RPMI7951 (cell line): Measurements from ENCODE around the gene IGSF21. TPM values are rescaled to one million over a fixed set of nuclear protein-coding genes. Genes with fewer than 3 reads are reported as not detected.
"Not testable (repeated sequence)": the region's sequence is repeated elsewhere in the genome, so short reads cannot be mapped to it uniquely, and the experiment has no call there.

Experiments
- DNase-seq: peaks from one replicate; pipeline ENCODE4 v3.0.0-alpha.2; 2012; ENCODE audit warnings: low read depth
- total RNA-seq: library from RNA; depleted of rRNA; stranded (reverse); fragments of >200 nt; shearing (Covaris generic); gene quantifications from 2 replicates; pipeline ENCODE4 v1.2.3, GENCODE V29; 2014

Gene IGSF21
- total RNA-seq, 1 experiment from 2014 or later: not detected

DNA sequence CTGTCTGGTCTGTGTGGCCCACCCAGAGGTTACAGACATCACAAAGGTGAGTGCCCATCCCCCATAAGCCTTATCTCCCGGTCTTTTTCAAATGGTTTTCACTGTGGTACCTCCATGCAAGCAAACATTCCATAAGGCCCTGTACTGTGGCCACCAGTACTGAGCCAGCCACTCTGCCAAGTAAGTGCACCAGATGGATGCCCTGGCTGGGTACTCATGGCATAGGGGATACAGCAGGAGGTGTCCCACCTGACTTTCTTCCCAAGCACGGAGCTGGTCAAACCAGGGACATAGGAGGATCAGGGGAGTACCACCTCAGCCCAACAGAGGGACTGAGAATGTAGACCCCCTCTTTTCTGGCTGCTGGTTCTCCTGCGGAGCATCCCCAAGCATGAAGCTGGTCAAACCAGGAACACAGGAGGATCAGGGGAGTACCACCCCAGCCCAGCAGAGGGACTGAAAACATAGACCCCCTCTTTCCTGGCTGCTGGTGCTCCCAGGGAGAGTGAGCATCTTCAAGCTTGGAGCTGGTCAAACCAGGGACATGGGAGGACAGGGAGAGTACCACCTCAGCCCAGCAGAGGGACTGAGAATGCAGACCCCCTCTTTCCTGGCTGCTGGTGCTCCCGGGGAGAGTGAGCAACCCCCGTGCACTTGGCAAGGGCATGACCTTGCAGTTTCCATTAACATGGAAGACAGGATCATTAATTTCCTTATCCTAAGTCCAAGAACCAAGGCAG lies 291.4 kb downstream of the IGSF21 start:
- no peak for DNase-seq

DNA sequence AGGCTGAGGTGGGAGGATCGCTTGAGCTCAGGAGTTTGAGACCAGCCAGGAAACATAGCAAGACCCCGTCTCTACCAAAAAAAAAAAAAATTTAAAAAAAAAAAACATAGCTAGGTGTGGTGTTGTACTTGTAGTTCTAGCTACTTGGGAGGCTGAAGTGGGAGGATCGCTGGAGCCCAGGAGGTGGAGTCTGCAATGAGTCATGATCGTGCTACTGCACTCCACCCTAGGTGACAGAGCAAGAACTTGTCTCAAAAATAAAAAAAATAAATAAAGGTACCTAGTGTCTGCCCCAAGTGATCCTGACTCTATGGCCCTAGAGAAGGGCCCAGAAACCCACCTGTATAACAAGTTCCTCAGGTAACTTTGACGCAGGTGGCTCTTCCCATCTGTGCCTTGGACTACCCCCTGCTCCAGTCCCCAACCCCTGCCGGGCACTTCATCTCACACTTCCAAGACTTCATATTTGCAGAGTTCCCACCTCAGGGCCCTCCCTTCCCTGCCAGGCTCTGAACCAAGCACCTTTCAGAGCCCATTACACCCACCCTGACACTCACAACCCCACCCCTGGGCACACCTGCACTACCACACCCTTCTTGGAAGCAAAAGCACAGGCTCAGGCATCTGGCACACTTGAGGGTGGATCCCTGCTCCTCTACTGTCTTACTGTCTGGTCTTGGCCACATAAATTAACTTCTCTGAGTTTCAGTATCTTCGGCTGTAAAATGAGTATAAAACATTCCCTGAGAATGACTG lies 292.9 kb downstream of the IGSF21 start:
- no peak for DNase-seq

DNA sequence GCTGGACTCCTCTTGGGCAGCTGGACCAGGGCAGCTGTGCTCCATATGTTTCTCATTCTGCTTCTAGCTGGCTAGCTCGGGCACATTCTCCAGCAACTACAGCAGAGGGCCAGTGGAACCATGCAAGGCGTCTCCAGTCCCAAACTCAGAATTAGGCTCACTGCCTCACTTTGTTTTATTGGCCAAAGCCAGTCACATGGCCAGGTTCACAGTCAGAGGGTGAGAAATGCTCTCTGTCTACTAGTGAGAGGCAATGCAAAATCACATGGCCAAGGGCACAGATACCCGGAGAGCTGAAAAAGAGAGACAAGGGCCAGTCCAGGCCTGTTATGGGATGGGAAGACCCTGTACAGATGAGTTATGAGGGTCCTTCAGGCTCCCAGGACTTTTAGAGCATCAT lies 294.3 kb downstream of the IGSF21 start:
- DNase-seq: no peak

DNA sequence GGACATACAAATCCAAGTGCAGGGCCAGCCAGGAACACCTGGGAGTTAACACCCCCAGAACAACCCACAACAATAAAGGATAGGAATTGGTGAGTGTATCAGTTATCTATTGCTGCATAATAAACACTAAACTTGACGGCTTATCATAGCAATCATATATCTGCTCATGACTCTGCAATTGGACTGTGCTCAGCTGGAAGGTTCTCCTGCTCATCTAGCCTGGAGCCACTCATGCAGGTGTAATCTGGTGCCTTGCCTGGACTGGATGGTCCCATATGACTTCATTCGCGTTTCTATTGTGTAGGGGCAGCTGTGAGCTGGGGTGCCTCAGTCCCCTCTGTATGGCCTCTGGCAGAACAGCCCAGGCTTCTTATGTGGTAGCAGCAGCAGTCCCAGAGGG lies 296.9 kb downstream of the IGSF21 start:
- no peak for DNase-seq

GRCh38 chr1:18407166-18408045 lies 299.8 kb downstream of the IGSF21 start:
- no peak for DNase-seq

- DNase-seq: no peak
These were observed 301.2 kb downstream of the IGSF21 start for GRCh38 chr1:18408656-18409370.

DNA sequence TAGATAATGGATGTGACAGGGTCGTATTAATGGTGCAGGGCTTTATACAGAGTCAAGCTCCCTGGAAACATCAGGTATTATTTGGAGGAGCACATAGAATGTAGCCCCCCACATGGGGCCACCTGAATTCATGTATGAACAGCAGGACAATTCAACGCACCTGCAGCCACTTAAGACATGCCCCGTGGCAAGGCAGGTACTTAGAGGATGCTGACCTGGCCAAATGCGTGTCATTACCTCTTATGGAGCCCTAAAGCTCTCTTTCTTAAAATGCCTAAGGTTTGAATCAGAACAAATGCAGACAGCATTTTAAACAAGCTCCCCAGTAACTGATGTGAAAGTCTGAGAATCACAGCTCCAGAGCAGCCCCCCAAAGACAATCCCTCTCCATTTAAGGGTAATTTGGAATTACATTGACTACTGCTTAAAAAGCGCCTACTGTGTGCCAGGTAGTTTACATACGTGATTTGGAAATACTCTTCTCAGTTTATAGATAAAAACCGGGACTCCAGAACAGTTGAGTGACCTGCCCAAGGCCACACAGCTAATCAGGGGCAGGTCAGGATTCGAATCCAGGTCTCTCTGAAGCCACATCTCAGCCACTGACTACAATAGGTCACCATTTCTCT lies 302.1 kb downstream of the IGSF21 start:
- no peak for DNase-seq

- DNase-seq: no peak
These were observed 302.8 kb downstream of the IGSF21 start for GRCh38 chr1:18410407-18410806.

- DNase-seq: no peak
These were observed 303.7 kb downstream of the IGSF21 start for GRCh38 chr1:18411321-18411720.

- DNase-seq: no peak
These were observed 304.4 kb downstream of the IGSF21 start for GRCh38 chr1:18411820-18412641.

DNA sequence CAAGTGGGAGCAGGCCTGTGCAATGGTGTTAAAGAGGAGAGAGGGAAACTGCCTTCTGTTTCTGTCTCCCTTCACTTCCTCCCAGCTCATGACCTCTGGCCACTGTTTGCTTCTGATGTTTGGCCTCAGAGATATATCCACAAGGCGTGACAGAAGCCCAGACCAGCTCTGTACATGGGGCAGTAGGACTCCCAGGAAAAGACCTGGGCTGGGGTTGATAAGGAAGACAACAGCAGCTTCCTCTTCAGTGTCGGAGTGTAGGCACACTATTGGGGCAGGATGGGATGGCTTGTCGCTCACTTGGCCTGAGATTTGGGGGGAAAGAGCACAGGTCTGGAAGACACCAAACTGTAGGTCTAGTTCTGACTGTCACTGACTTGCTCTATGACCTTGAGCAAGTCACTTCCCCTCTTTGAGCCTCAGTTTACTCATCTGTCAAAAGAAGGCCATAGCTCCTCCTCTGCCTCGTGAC lies 305.3 kb downstream of the IGSF21 start:
- no peak for DNase-seq

DNA sequence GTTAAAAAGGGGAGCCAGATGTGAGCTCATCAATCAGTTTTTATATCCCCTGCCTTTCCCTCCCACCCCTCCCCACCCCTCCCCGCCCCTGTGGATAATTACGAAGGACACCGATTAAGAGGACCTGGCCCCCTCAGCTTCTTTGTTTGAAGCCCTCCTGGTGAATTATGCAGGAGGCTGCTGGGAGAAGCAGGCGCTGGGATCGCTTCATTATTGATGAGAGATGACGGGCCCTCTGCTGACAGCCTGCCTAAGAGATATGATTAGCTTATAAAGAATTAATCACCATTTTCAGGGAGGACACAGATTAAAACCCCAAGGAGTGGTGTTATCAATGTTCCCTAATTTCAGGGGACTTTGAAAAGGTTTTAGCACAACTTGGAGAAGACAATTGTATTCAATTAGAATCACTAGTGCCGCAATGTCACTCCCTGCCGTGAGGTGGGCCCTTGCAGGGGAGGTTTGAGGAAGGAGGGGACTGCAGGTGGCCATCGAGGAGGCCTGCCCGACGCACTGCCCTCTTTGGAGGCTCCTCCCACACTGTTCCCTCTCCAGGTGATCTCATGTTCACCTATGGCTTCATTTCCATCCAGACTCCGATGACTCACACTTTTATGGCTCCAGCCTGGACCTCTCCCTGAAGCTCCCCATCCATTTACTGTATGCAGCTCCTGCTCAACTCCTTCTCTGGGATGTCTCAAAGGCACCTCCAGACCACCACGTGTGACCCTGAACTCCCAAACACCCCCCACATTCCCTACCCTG lies 306.1 kb downstream of the IGSF21 start:
- no peak for DNase-seq

DNA sequence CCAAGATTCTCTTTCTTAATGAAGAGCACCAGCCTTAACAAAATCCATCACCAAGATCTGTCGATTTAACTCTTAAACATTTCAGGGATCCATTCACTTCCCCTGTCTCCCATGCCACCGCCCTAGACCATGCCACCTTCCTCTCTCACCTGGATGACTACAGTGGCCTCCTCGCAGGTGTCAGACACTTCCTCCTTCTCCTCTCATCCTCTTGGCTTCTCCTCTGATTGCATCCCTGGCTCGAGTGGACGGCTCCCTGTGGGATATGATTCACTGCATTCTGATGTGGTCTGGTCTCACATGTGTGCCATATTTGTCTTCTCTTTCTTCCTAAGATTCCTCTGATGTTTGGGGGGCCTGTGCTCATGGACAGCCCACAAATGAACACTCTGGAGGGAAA lies 306.7 kb downstream of the IGSF21 start:
- DNase-seq: no peak

- DNase-seq: no peak
These were observed 307.4 kb downstream of the IGSF21 start for GRCh38 chr1:18414872-18415447.

GRCh38 chr1:18415448-18416027 lies 307.9 kb downstream of the IGSF21 start:
- no peak for DNase-seq

DNA sequence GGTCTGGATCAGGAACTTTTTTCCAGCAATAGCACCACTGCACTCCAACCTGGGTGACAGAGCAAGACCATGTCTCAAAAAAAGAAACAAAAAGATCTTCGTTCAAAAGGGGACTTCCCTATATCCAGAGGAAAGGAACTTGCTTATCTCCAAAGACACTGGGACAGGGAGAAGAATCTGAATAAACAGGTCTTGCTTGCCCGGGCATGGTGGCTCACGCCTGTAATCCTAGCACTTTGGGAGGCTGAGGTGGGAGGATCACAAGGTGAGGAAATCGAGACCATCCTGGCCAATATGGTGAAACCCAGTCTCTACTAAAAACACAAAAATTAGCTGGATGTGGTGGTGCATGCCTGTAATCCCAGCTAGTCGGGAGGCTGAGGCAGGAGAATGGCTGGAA lies 308.5 kb downstream of the IGSF21 start:
- DNase-seq: not testable (repeated sequence)

DNA sequence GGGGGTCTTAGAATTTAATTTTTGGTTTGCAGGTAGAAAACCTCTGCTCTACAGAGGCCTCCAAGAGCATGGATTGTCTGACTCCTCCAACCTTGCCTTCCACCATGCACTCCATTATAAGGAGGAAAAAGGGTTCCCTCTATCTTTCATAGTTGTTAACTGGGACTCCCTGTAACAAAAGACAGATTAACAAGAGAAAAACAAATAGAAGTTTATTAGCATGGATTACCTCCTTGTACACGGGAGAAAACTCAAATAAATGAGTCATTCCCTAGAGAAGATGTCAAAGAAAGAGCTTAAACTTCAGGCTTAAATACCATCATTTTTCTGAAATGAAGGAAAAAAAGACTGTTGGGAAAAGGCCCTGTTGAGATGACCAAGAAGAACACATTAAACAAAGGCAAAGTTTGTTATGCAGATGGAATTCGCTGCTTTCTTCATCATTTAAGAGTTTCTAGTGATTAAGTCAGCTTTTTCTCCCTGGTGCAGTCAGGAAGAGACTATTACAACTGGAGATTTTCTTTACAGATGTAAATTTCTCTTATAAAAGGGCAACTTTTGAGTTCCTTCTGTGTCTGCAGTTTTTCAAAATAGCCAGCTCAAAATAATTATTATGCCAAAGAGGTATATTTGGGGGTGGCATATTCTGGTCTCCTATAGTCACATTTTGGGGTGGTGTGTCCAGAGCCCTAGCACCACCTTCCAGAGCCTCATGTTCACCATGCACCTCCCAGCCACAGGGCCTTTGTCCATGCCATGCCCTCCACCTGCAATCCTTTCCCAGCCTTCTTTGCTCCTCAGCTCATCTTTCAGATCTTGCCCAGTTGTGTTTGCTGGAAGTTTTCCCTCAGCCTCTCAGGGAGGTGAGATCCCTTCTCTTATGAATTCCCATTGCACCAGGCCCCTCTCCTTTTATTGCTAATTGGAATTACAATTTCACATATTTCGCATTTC lies 310.0 kb downstream of the IGSF21 start:
- no peak for DNase-seq
